K562 (cell line): Measurements from ENCODE around the gene SLC20A1. TPM values are rescaled to one million over a fixed set of nuclear protein-coding genes. Genes with fewer than 3 reads are reported as not detected.

ENCODE experiments used
- BRCA1 ChIP-seq, 2 experiments: fragments of 450-650 bp in 1 of 2; sonication (generic) in 1 of 2; formaldehyde crosslinking in 1 of 2; IDR thresholded peaks; 2 replicates each; pipeline versions ENCODE4 v1.5.0 to v1.6.1; 2017 to 2020; ENCODE audit warnings: mild to moderate bottlenecking in 1 of 2, missing genetic modification reagents in 1 of 2
- CREM ChIP-seq: IDR thresholded peaks from 2 replicates; pipeline ENCODE4 v1.6.1; 2014; ENCODE audit warnings: antibody characterized with exemption, low read depth
- EGR1 ChIP-seq: fragments of 450-650 bp; conservative IDR thresholded peaks from 2 replicates; pipeline ENCODE4 v1.6.1; 2017; ENCODE audit warnings: mild to moderate bottlenecking
- IRF1 ChIP-seq: sonication (generic); formaldehyde crosslinking; IDR thresholded peaks from 2 replicates; pipeline ENCODE4 v1.8.0; 2022; ENCODE audit warnings: missing genetic modification reagents, mild to moderate bottlenecking, borderline replicate concordance
- IRF2 ChIP-seq: sonication (generic); formaldehyde crosslinking; IDR thresholded peaks from 2 replicates; pipeline ENCODE4 v1.8.1; 2022; ENCODE audit warnings: mild to moderate bottlenecking, missing genetic modification reagents
- NFE2L1 ChIP-seq: fragments of 450-650 bp; IDR thresholded peaks from 2 replicates; pipeline ENCODE4 v1.6.1; 2016; ENCODE audit warnings: missing genetic modification characterization, low read depth, mild to moderate bottlenecking, missing compliant biosample characterization, moderate library complexity, borderline replicate concordance
- NR0B1 ChIP-seq: fragments of 450-650 bp; IDR thresholded peaks from one replicate; pipeline ENCODE4 v1.6.1; 2018; ENCODE audit warnings: mild to moderate bottlenecking, moderate library complexity; ENCODE audit not compliant: partially characterized antibody
- PRMT5 ChIP-seq: sonication (generic); formaldehyde crosslinking; IDR thresholded peaks from 2 replicates; pipeline ENCODE4 v1.5.0; 2020; ENCODE audit warnings: missing genetic modification reagents
- SMARCA4 ChIP-seq: fragments of 450-650 bp; IDR thresholded peaks from 2 replicates; pipeline ENCODE4 v1.6.1; 2016
- SRSF7 ChIP-seq: fragments of 200-400 bp; formaldehyde crosslinking; optimal IDR thresholded peaks from 2 replicates; pipeline ENCODE3; 2017; ENCODE audit warnings: mild to moderate bottlenecking, low read depth, low read length
- TAL1 ChIP-seq: fragments of 450-650 bp; IDR thresholded peaks from 2 replicates; pipeline ENCODE4 v1.6.1; 2016; ENCODE audit warnings: mild to moderate bottlenecking
- THRA ChIP-seq: fragments of 450-650 bp; IDR thresholded peaks from 2 replicates; pipeline ENCODE4 v1.6.1; 2017; ENCODE audit warnings: mild to moderate bottlenecking, moderate library complexity
- ZBTB11 ChIP-seq, 3 experiments: fragments of 200-800 bp in 1 of 3; fragments of 250-450 bp in 1 of 3; fragments of 450-650 bp in 1 of 3; sonication (Bioruptor Pico) in 1 of 3; sonication (Bioruptor generic) in 1 of 3; formaldehyde crosslinking in 1 of 3; IDR thresholded peaks; 2 replicates each; pipeline versions ENCODE4 v1.6.1 to v1.8.0; 2016 to 2022; ENCODE audit warnings: mild to moderate bottlenecking in 2 of 3, missing genetic modification characterization in 2 of 3, missing compliant biosample characterization in 1 of 3, moderate library complexity in 1 of 3
- ZBTB34 ChIP-seq: fragments of 250-450 bp; sonication (Bioruptor Pico); IDR thresholded peaks from 2 replicates; pipeline ENCODE4 v1.8.0; 2021; ENCODE audit warnings: mild to moderate bottlenecking, moderate library complexity
- ZNF551 ChIP-seq: fragments of 250-450 bp; sonication (Bioruptor Pico); IDR thresholded peaks from 2 replicates; pipeline ENCODE4 v1.5.0; 2021; ENCODE audit warnings: mild to moderate bottlenecking, moderate library complexity
- ZNF644 ChIP-seq: fragments of 200-800 bp; sonication (Bioruptor generic); IDR thresholded peaks from 2 replicates; pipeline ENCODE4 v1.6.1; 2016; ENCODE audit warnings: low read depth, missing genetic modification characterization, missing compliant biosample characterization
- ZNF778 ChIP-seq: fragments of 450-650 bp; formaldehyde crosslinking; IDR thresholded peaks from 2 replicates; pipeline ENCODE4 v1.4.0; 2020; ENCODE audit warnings: mild to moderate bottlenecking, moderate library complexity
- polyA plus RNA-seq, 8 experiments: library from polyadenylated mRNA; depleted of rRNA in 4 of 8; stranded (reverse) in 5 of 8; unstranded in 3 of 8; fragments of >200 nt; fragmentation: Nextera tagmentation in 2 of 8; fragmentation: Illumina TruSeq in 1 of 8; extraction: Ambion mirVana in 2 of 8; extraction: Trizol in 1 of 8; gene quantifications; 2 replicates each; pipeline versions ENCODE4 v1.2.1 to v1.2.3, GENCODE V29; 2011 to 2014; ENCODE audit warnings: inconsistent platforms in 1 of 8, missing spikeins in 1 of 8
- total RNA-seq, 7 experiments: library from RNA; depleted of rRNA in 6 of 7; stranded (reverse); fragments of >200 nt in 6 of 7; fragmentation: Illumina TruSeq in 2 of 7; extraction: Trizol in 2 of 7; gene quantifications; 2 replicates each; pipeline versions ENCODE4 v1.2.1 to v1.2.3, GENCODE V29; 2011 to 2021; ENCODE audit warnings: low replicate concordance in 1 of 7
- TF ChIP-seq, protein P1 (sequence below): fragments of 250-450 bp; sonication (Bioruptor Pico); IDR thresholded peaks from 2 replicates; pipeline ENCODE4 v1.9.0; 2021; ENCODE audit warnings: mild to moderate bottlenecking

Gene SLC20A1
- total and polyA plus RNA-seq, 9 of the 15 experiments (the other 6 are each of a cell fraction or from before 2014, with no cell fraction given) = 53.8 to 150 (median 74.7) TPM

DNA sequence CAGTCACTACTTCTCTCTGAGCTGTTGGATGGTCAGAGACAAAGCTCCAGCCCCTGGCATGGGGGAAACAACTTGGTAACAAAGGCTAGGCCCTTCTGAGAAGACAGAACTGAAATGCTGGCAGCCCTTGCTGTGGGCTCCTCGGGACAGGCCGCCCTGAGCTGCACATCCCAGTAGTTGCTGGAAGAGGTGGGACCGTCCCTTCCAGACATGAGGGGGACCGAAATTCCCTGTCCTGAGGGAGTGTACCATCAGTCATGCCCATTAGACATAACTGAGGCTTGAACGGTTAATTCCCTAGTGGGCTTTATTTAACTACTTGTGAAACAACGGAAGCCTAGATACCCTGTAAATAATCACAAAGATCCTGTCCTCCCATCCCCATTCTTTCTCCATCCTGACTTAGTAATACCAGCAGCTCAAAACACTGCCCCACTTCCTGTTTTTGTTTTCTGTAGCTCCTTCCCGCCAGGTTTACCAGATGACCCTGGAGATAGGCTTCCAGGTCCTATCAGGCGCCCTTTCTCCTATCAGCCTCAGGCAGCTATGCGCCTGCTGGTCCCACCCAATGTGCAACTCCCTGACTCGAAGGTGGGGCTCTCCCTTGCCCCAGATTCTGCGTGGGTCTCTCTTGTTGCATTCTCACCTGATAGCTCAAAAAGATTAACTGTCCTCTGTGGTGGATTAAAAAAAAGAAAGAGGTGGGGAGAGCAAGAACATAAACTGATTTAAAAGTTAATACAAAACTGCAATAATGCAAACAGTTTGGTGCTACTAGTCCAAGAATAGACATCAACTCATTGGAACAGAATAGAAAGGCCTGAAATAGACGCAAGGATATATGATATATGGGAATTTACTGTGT is 38.0 kb downstream of the SLC20A1 start (continued):
- TF ChIP-seq, protein P1, sequence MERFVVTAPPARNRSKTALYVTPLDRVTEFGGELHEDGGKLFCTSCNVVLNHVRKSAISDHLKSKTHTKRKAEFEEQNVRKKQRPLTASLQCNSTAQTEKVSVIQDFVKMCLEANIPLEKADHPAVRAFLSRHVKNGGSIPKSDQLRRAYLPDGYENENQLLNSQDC (CRISPR knock-in tag) = no peak
- TF ChIP-seq NFE2L1 (tag) (no peak), PRMT5 (no peak), SMARCA4 (peak; percentile 92), ZNF551 (CRISPR knock-in tag) (no peak), THRA (no peak), BRCA1 (IDR thresholded peaks at IDR 0.05) (no peak), BRCA1 (CRISPR knock-in tag; IDR thresholded peaks at IDR 0.05) (no peak), IRF1 (CRISPR knock-in tag) (0 out of 2 replicates have a peak, but pooled peaks have one; percentile 21), TAL1 (peak; percentile 94), ZBTB34 (CRISPR knock-in tag) (no peak), CREM (peak; percentile 78), ZNF778 (CRISPR knock-in tag) (no peak), IRF2 (CRISPR knock-in tag) (no peak), SRSF7 (no peak), NR0B1 (no peak), EGR1 (peak; percentile 61; the same call in 1 of the 2 replicates), ZBTB11 (CRISPR knock-in tag; IDR thresholded peaks at IDR 0.05) (peak in 1 of 3 experiments; percentile 72; a peak in 2 of 6 replicates), ZNF644 (no peak)
